Chondrocyte (in vitro differentiated cells): ENCODE measurements around the gene SLC13A2. TPM values are rescaled to one million over a fixed set of nuclear protein-coding genes. Genes with fewer than 3 reads are reported as not detected.

Experiments
- DNase-seq: peaks from one replicate; pipeline ENCODE4 v3.0.0; 2021; ENCODE audit warnings: mixed read lengths, low spot score
- H3K27ac Mint-ChIP-seq: one replicate; pipeline ENCODE4 v1.8.0; 2021; ENCODE audit warnings: mild to moderate bottlenecking, moderate library complexity, mixed read lengths; ENCODE audit not compliant: unreplicated experiment
- H3K27me3 Mint-ChIP-seq: 2 replicates; pipeline ENCODE4 v1.8.0; 2021; ENCODE audit warnings: low read depth, mixed read lengths
- H3K36me3 Mint-ChIP-seq: 2 replicates; pipeline ENCODE4 v1.8.0; 2021; ENCODE audit warnings: low read depth, mixed read lengths
- H3K4me1 Mint-ChIP-seq: 2 replicates; pipeline ENCODE4 v1.8.0; 2021; ENCODE audit warnings: low read depth, mild to moderate bottlenecking, mixed read lengths
- H3K4me3 Mint-ChIP-seq: one replicate; pipeline ENCODE4 v1.8.0; 2021; ENCODE audit warnings: mild to moderate bottlenecking, moderate library complexity, mixed read lengths; ENCODE audit not compliant: unreplicated experiment
- H3K9me3 Mint-ChIP-seq: 2 replicates; pipeline ENCODE4 v1.8.0; 2021; ENCODE audit warnings: low read depth, mixed read lengths
- total RNA-seq: library from RNA; stranded (reverse); gene quantifications from 3 replicates; pipeline ENCODE4 v1.2.1, GENCODE V29; 2021
- TF ChIP-seq, protein P1 (sequence below): fragments of 200-600 bp; sonication (generic); IDR thresholded peaks from 2 replicates; pipeline ENCODE4 v1.5.0; 2021; ENCODE audit warnings: antibody characterized with exemption, mild to moderate bottlenecking, moderate library complexity

The SLC13A2 gene
- total RNA-seq, 1 donor from 2014 or later: not detected

- Mint-ChIP-seq H3K4me1 (peaks cover 36% of the 10 kb centered on the region), H3K9me3 (no peaks in the 10 kb centered on the region), H3K4me3 (no peak overlapping the region), H3K27me3 (no peaks in the 10 kb centered on the region), H3K27ac (no peak overlapping the region), H3K36me3 (no peaks in the 10 kb centered on the region)
- DNase-seq: no peak
- TF ChIP-seq, protein P1, sequence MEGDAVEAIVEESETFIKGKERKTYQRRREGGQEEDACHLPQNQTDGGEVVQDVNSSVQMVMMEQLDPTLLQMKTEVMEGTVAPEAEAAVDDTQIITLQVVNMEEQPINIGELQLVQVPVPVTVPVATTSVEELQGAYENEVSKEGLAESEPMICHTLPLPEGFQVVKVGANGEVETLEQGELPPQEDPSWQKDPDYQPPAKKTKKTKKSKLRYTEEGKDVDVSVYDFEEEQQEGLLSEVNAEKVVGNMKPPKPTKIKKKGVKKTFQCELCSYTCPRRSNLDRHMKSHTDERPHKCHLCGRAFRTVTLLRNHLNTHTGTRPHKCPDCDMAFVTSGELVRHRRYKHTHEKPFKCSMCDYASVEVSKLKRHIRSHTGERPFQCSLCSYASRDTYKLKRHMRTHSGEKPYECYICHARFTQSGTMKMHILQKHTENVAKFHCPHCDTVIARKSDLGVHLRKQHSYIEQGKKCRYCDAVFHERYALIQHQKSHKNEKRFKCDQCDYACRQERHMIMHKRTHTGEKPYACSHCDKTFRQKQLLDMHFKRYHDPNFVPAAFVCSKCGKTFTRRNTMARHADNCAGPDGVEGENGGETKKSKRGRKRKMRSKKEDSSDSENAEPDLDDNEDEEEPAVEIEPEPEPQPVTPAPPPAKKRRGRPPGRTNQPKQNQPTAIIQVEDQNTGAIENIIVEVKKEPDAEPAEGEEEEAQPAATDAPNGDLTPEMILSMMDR: no peak
These were observed 54.4 kb downstream of the SLC13A2 start for GRCh38 chr17:28527859-28528258.

- DNase-seq: no peak
- no peaks in the 10 kb centered on the region for H3K27me3 Mint-ChIP-seq
- peaks cover 38% of the 10 kb centered on the region for H3K4me1 Mint-ChIP-seq
- TF ChIP-seq, protein P1: no peak
- no peaks in the 10 kb centered on the region for H3K36me3 Mint-ChIP-seq
- no peak overlapping the region for H3K27ac Mint-ChIP-seq
- no peaks in the 10 kb centered on the region for H3K9me3 Mint-ChIP-seq
- H3K4me3 Mint-ChIP-seq: no peak overlapping the region
These were observed 55.0 kb downstream of the SLC13A2 start for GRCh38 chr17:28528327-28529012.

DNA sequence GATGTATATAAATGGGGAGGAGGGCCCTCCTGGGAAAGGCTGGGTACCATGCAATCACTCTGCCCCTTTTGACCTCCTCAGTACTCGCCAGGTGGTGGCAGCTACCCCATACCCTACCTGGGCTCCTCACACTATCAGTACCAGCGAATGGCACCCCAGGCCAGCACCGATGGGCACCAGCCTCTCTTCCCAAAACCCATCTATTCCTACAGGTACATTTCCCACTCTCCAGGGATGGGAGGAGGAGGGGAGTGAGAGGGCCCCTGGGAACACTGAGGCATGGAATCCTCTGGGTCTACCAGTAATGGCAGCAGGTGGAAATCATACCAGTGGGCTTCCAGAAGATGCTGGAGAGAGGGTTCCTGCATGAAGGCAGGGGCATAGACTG, 55.6 kb downstream of the SLC13A2 start:
- H3K36me3 Mint-ChIP-seq: no peaks in the 10 kb centered on the region
- no peak overlapping the region for H3K27ac Mint-ChIP-seq
- H3K27me3 Mint-ChIP-seq: no peaks in the 10 kb centered on the region
- no peak overlapping the region for H3K4me3 Mint-ChIP-seq
- TF ChIP-seq, protein P1: no peak
- no peaks in the 10 kb centered on the region for H3K9me3 Mint-ChIP-seq
- H3K4me1 Mint-ChIP-seq: peaks cover 38% of the 10 kb centered on the region
- DNase-seq: no peak

GRCh38 chr17:28530250-28530649, 56.8 kb downstream of the SLC13A2 start:
- DNase-seq: no peak
- Mint-ChIP-seq H3K36me3 (no peaks in the 10 kb centered on the region), H3K27ac (no peak overlapping the region), H3K27me3 (peaks cover 3% of the 10 kb centered on the region), H3K4me3 (no peak overlapping the region), H3K4me1 (peaks cover 27% of the 10 kb centered on the region), H3K9me3 (no peaks in the 10 kb centered on the region)
- TF ChIP-seq, protein P1: no peak

- TF ChIP-seq, protein P1: no peak
- no peak for DNase-seq
- no peak overlapping the region for H3K27ac Mint-ChIP-seq
- peaks cover 20% of the 10 kb centered on the region for H3K4me1 Mint-ChIP-seq
- H3K36me3 Mint-ChIP-seq: no peaks in the 10 kb centered on the region
- peaks cover 3% of the 10 kb centered on the region for H3K27me3 Mint-ChIP-seq
- H3K9me3 Mint-ChIP-seq: no peaks in the 10 kb centered on the region
- H3K4me3 Mint-ChIP-seq: no peak overlapping the region
These were observed 57.5 kb downstream of the SLC13A2 start for GRCh38 chr17:28530926-28531325.
